Occipital lobe (tissue), 2 donors: ENCODE measurements around the gene CCDC195. TPM values are rescaled to one million over a fixed set of nuclear protein-coding genes. Genes with fewer than 3 reads are reported as not detected.

ENCODE experiments used
- DNase-seq: peaks from one replicate; lab custom pipeline; 2025; lab: John Stamatoyannopoulos, UW
- total RNA-seq: library from RNA; depleted of rRNA; stranded (reverse); fragments of >200 nt; gene quantifications from one replicate; pipeline ENCODE4 v1.2.3, GENCODE V29; 2014

The CCDC195 gene, protein sequence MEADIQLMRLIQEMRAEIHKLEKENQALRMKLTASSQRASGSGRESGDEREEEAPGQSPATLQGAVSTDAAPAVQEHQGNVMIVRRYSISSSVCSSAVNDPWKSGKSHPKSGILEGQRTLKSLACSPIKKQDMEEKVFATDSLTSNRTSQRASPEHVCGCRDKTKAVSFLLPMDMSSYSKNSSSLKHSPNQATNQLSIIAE
- total RNA-seq: not detected

GRCh38 chr2:224716201-224716600, at the start of gene CCDC195:
CCDC195 (minus strand) TSS chr2:224716365; CDS start chr2:224716365, 0 bp downstream.
- no peak for DNase-seq

- DNase-seq: no peak
These were observed 48.5 kb upstream of the CCDC195 start for GRCh38 chr2:224764565-224765236.

DNA sequence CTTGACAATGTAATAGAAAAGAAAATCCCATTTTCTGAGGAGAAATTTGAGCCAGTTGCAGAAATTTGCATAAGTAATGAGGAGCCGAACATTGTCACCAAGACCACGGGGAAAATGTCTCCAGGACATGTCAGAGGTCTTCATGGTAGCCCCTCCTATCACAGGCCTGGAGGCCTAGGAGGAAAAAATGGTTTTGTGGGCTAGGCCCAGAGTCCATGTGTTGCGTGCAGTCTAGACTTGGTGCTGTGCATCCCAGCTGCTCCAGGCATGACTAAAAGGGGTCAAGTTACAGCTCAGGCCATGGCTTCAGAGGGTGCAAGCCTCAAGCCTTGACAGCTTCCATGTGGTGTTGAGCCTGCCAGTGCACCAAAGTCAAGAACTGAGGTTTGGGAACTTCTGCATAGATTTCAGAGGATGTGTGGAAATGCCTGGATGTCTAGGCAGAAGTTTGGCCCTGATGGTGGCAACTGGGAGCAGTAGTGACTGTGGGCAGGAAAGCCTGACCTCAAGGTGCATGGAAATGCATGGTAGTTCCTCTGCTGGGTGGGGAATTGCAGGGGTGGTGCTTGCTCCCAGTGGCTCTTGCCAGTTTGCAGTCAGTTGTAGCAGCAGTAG, 41.9 kb upstream of the CCDC195 start:
- no peak for DNase-seq

GRCh38 chr2:224753743-224754540, 37.8 kb upstream of the CCDC195 start:
- no peak for DNase-seq

GRCh38 chr2:224751996-224752698, 36.0 kb upstream of the CCDC195 start:
- DNase-seq: no peak

DNA sequence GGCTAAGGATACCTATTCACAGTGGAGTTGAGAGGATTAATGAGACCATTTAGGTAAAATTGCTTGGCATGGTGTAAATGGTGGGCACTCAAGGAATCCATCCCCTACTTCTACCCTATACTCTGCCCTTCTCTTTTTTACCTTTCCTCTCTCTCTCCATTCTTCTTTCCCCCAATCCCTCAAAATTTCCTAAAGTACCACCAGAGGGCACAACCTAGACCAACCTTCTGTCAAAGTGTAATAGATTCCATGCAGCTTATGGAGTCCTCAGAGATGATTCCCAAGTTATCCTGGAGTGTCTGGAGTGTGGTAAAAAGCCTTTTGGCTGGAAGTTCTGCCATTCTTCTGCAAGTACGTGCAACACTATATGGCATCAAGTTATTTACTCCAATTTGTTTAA, 33.0 kb upstream of the CCDC195 start:
- no peak for DNase-seq

DNA sequence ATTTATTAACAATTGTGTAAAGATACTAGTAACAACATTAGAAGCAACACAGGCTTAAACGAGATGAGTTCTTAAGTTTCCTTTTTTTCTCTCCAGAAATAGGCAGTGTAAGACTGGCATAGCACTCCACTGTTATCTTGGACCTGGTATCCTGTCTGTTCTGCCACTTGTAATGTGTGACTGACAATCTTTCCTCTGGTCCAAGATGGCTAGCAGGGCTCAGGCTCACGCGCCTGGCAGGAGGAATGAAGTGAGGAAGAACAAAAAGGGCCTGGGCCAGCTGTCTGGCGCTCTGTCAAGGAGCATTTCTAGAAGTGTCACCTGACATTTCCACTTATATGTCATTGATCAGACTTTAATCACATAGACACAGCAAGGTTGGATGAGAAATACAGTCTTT, 31.6 kb upstream of the CCDC195 start:
- no peak for DNase-seq

- DNase-seq: no peak
These were observed 20.1 kb upstream of the CCDC195 start for GRCh38 chr2:224736227-224736626.

DNA sequence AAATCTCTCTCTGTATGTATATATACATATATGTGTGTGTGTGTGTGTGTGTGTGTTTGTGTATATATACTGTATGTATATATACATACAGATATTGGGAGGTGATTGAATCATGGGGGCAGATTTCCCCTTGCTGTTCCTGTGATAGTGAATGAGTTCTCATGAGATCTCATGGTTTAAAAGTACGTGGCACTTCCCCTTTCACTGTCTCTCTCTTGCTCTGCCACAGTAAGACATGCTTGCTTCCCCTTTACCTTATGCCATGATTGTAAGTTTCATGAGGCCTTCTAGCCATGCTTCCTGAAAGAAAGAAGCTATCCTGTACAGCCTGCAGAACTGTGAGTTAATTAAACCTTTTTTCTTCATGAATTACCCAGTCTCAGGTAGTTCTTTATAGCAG, 18.8 kb upstream of the CCDC195 start:
- no peak for DNase-seq

GRCh38 chr2:224731665-224732064, 15.5 kb upstream of the CCDC195 start:
- no peak for DNase-seq

GRCh38 chr2:224729435-224729834, 13.3 kb upstream of the CCDC195 start:
- DNase-seq: no peak

GRCh38 chr2:224724331-224724730, 8.2 kb upstream of the CCDC195 start:
- DNase-seq: no peak

DNA sequence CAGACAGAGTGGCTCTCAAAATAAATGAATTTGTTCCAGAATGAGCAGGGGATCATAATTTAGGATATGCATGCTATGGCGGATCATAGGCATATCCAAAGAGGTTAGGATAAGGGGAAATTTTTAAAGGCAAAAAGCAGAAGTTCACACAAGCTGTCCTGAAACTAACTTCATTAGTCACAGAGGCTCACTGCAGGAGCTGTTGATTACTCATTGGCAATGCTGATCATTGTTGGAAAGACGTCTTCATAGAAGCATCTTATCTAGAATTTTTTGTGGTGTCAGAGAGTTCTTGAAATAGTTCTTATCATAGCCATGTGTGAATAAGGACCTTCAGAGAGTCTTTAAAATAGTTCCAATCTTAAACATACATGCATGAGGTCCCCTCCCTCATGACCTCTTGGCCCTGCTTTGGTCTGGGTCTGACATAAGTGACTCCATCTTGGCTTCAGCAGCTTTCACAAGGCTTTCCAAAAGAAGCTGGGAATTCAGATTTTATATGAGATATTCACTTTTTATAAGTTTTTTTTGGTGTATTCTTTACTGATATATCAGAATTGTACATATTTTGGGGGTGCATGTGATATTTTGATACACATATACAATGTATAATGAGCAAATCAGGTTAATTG, 7.5 kb upstream of the CCDC195 start:
- no peak for DNase-seq

DNA sequence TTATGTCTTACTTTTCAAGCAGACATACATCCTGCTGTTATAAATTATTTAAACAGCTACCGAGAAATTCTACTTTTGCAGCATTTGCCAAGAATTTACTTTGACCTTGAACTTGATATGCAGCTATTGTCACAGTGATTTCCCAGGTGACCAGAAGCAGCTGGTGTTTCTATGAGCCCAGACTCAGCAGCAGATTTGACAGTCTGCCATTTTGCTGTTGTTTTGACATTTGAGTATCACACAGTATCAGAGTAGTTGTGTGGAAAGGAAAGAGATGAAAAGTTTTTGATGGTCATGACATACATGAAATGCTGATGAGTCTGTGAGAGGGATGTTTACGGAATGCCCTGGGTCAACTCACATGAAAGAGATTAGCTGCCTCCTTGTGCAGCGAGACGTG, 6.6 kb upstream of the CCDC195 start:
- DNase-seq: no peak

GRCh38 chr2:224722250-224722649, 6.1 kb upstream of the CCDC195 start:
- no peak for DNase-seq

DNA sequence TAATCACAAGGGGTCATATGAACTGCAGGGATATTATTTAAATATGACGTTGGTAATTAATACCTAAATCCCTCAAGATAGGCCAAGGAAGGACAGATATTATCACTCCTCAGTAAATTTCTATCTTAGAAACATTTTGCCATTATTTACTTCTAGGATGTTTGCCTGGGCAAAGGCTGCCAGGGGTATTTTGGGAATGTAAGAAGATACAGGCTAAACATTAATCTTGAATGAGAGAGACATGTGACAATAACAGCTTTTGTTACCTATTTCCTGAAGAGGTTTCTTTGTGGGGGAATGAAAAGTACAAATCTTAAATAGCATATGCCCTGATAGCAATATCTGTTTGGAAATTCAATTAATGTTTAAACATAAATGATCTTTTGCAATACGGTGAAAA, 756 bp upstream of the CCDC195 start:
- no peak for DNase-seq

GRCh38 chr2:224711859-224712665, 4.1 kb downstream of the CCDC195 start:
- DNase-seq: no peak

- DNase-seq: no peak
These were observed 4.8 kb downstream of the CCDC195 start for GRCh38 chr2:224711381-224711780.

DNA sequence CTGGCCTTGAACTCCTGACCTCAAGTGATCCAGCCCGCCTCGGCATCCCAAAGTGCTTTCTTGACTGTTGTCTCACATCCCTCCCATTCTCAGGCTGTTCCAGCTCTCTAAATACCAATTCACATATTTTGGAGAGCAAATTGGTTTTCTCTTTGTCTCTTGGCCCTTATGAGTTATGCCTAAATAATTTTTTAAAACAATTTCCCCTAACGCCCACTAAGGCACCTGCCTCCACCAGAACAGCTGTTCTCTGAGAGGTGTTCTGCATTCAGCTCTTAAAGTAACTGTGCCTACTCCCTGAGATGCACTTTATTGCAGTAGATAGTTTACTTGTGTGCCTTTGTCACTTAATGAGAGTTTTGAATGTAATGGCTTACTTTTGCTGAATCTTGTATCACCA, 6.9 kb downstream of the CCDC195 start:
- no peak for DNase-seq

GRCh38 chr2:224694502-224694901, 21.7 kb downstream of the CCDC195 start:
- no peak for DNase-seq
